GM12878 (cell line): ENCODE data around the gene IRX4. TPM values are rescaled to one million over a fixed set of nuclear protein-coding genes. Genes with fewer than 3 reads are reported as not detected.

Experiments used
- ATAC-seq: fragments of 200-7000 bp; cut with Tn5 transposase; 3 replicates; pipeline ENCODE4 v1.9.1; 2020; ENCODE audit warnings: mild to moderate bottlenecking, moderate library complexity
- BruUV-seq: library from RNA; stranded (reverse); fragments of 400-500 nt; replicated peaks from 2 replicates; lab custom pipeline; 2021; lab: Mats Ljungman, UMichigan
- CTCF ChIA-PET: fragments of 300-600 bp; sonication (Branson Sonifier 250); formaldehyde crosslinking; extraction: SDS; loops from one replicate; lab custom pipeline; 2021; ENCODE audit warnings: inconsistent platforms; lab: Yijun Ruan, JAX
- POLR2A ChIA-PET: fragments of 350-600 bp; formaldehyde crosslinking; extraction: SDS; loops from one replicate; lab custom pipeline; 2021; ENCODE audit warnings: inconsistent platforms; lab: Charles Lee
- RAD21 ChIA-PET: fragments of 300-600 bp; sonication (Branson Sonifier 250); formaldehyde crosslinking; loops from one replicate; lab custom pipeline; 2023; ENCODE audit warnings: antibody characterized with exemption; ENCODE audit not compliant: unreplicated experiment; lab: Charles Lee
- SMC1A ChIA-PET: fragments of 300-600 bp; sonication (Branson Sonifier 250); formaldehyde crosslinking; loops from one replicate; lab custom pipeline; 2023; ENCODE audit not compliant: unreplicated experiment, uncharacterized antibody; lab: Charles Lee
- DNase-seq: peaks from one replicate; pipeline ENCODE4 v3.0.0-alpha.2; 2011; ENCODE audit warnings: low read depth, low spot score
- FAIRE-seq: peaks from 3 replicates; lab custom pipeline; 2011; peaks lifted over from hg19 to GRCh38; lab: Jason Lieb, UNC
- H2AFZ ChIP-seq: 2 replicates; pipeline ENCODE4 v1.6.0; 2011; ENCODE audit warnings: low read depth, low read length, control low read depth; ENCODE audit not compliant: control insufficient read depth
- H3K27ac ChIP-seq: 2 replicates; pipeline ENCODE4 v1.5.1; 2011; ENCODE audit warnings: control low read depth; ENCODE audit not compliant: control insufficient read depth, insufficient read depth
- H3K27me3 ChIP-seq, 2 experiments: replicated peaks in 1 of 2; 2 replicates each; pipeline versions ENCODE4 v1.6.0 to v1.6.1; 2011; ENCODE audit warnings: low read length in 1 of 2; ENCODE audit not compliant: control insufficient read depth in 2 of 2, insufficient read depth in 2 of 2
- H3K36me3 ChIP-seq, 2 experiments: 2 replicates each; pipeline ENCODE4 v1.5.1; 2011; ENCODE audit warnings: low read length in 1 of 2; ENCODE audit not compliant: control insufficient read depth in 2 of 2, insufficient read depth in 2 of 2
- H3K4me1 ChIP-seq: 2 replicates; pipeline ENCODE4 v1.6.1; 2011; ENCODE audit warnings: mild to moderate bottlenecking, low read length, moderate library complexity, mixed read lengths; ENCODE audit not compliant: control insufficient read depth, insufficient read depth
- H3K4me2 ChIP-seq: 2 replicates; pipeline ENCODE4 v1.6.0; 2011; ENCODE audit warnings: control low read depth; ENCODE audit not compliant: control insufficient read depth, insufficient read depth
- H3K4me3 ChIP-seq: fragments of 200-600 bp; sonication (generic); 2 replicates; pipeline ENCODE4 v1.5.1; 2016
- H3K79me2 ChIP-seq: 2 replicates; pipeline ENCODE4 v1.6.0; 2011; ENCODE audit warnings: low read length; ENCODE audit not compliant: control insufficient read depth, insufficient read depth
- H3K9ac ChIP-seq: 2 replicates; pipeline ENCODE4 v1.8.0; 2011; ENCODE audit warnings: low read length, control low read depth, mixed read lengths; ENCODE audit not compliant: control insufficient read depth, insufficient read depth
- H3K9me3 ChIP-seq: replicated peaks from 3 replicates; pipeline ENCODE4 v1.5.1; 2011; ENCODE audit warnings: mild to moderate bottlenecking, low read length; ENCODE audit not compliant: control insufficient read depth, insufficient read depth
- H4K20me1 ChIP-seq: 2 replicates; pipeline ENCODE4 v1.6.0; 2011; ENCODE audit not compliant: control insufficient read depth, insufficient read depth
- ATF3 ChIP-seq: IDR thresholded peaks from 2 replicates; pipeline ENCODE4 v1.6.1; 2011; ENCODE audit warnings: low read depth, mild to moderate bottlenecking, low read length, moderate library complexity, borderline replicate concordance; ENCODE audit errors: extremely low read depth
- ATF7 ChIP-seq: fragments of 450-650 bp; IDR thresholded peaks from 2 replicates; pipeline ENCODE4 v1.6.1; 2016; ENCODE audit warnings: low read depth, mild to moderate bottlenecking
- E2F4 ChIP-seq: IDR thresholded peaks from 2 replicates; pipeline ENCODE4 v1.6.1; 2012; ENCODE audit warnings: low read depth, low read length, improper control_type of control experiment
- E2F8 ChIP-seq: fragments of 450-650 bp; IDR thresholded peaks from 2 replicates; pipeline ENCODE4 v1.6.1; 2018; ENCODE audit warnings: mild to moderate bottlenecking, low read depth, moderate library complexity; ENCODE audit not compliant: partially characterized antibody
- HCFC1 ChIP-seq: fragments of 150-350 bp; IDR thresholded peaks from 2 replicates; pipeline ENCODE4 v1.6.1; 2014; ENCODE audit warnings: low read length
- LARP7 ChIP-seq: fragments of 450-650 bp; IDR thresholded peaks from 2 replicates; pipeline ENCODE4 v1.6.1; 2017; ENCODE audit warnings: mild to moderate bottlenecking
- NBN ChIP-seq: fragments of 450-650 bp; IDR thresholded peaks from 2 replicates; pipeline ENCODE4 v1.6.1; 2016
- PKNOX1 ChIP-seq: fragments of 450-650 bp; IDR thresholded peaks from 2 replicates; pipeline ENCODE4 v1.6.1; 2016; ENCODE audit warnings: mild to moderate bottlenecking
- RAD21 ChIP-seq: IDR thresholded peaks from 2 replicates; pipeline ENCODE4 v1.6.1; 2011; ENCODE audit warnings: mild to moderate bottlenecking, low read depth, low read length, moderate library complexity; ENCODE audit not compliant: insufficient read depth
- RBBP5 ChIP-seq: fragments of 200-600 bp; sonication (generic); conservative IDR thresholded peaks from 2 replicates; pipeline ENCODE4 v1.6.1; 2016
- RELB ChIP-seq: fragments of 450-650 bp; IDR thresholded peaks from 2 replicates; pipeline ENCODE4 v1.6.1; 2017; ENCODE audit warnings: low read depth, mild to moderate bottlenecking, moderate library complexity
- RFX5 ChIP-seq: IDR thresholded peaks from 2 replicates; pipeline ENCODE4 v1.6.1; 2011; ENCODE audit warnings: low read depth, low read length, improper control_type of control experiment
- SREBF2 ChIP-seq: IDR thresholded peaks from 2 replicates; pipeline ENCODE4 v1.6.1; 2012; ENCODE audit warnings: mild to moderate bottlenecking, low read length
- SRF ChIP-seq, 2 experiments: IDR thresholded peaks; 2 replicates each; pipeline ENCODE4 v1.6.1; 2011; ENCODE audit warnings: low read depth in 2 of 2, low read length in 2 of 2, mild to moderate bottlenecking in 1 of 2, moderate library complexity in 1 of 2
- TCF12 ChIP-seq: IDR thresholded peaks from 2 replicates; pipeline ENCODE4 v1.6.1; 2011; ENCODE audit warnings: low read depth, mild to moderate bottlenecking, low read length
- TCF7 ChIP-seq: IDR thresholded peaks from 2 replicates; pipeline ENCODE4 v1.6.1; 2014; ENCODE audit warnings: antibody characterized with exemption, borderline replicate concordance
- ZBTB33 ChIP-seq: fragments of 450-650 bp; IDR thresholded peaks from 2 replicates; pipeline ENCODE4 v1.6.1; 2017; ENCODE audit warnings: mild to moderate bottlenecking
- ZSCAN29 ChIP-seq: fragments of 450-650 bp; IDR thresholded peaks from 2 replicates; pipeline ENCODE4 v1.6.1; 2017; ENCODE audit warnings: mild to moderate bottlenecking, moderate library complexity
- WGBS: methylation state at CpG from one replicate; pipeline ENCODE4 v1.1.6; 2016; ENCODE audit warnings: low lambda C conversion rate; ENCODE audit not compliant: insufficient replicate concordance, insufficient coverage; ENCODE audit errors: missing lambda C conversion rate; 5-methylcytosine and 5-hydroxymethylcytosine counted together
- in situ Hi-C: fragments of 300-500 bp; cut with MboI; formaldehyde crosslinking; loops from 9 replicates; pipeline ENCODE4 v1.14.3; 2018; ENCODE audit warnings: mixed read lengths
- intact Hi-C: fragments of 100-400 bp; cut with micrococcal nuclease; formaldehyde crosslinking; loops from one replicate; pipeline ENCODE4 v1.14.2; 2022; ENCODE audit not compliant: unreplicated experiment
- polyA plus RNA-seq, 11 experiments: library from polyadenylated mRNA; depleted of rRNA in 4 of 11; unstranded in 6 of 11; stranded (reverse) in 5 of 11; fragments of >200 nt; fragmentation: Nextera tagmentation in 4 of 11; fragmentation: Illumina TruSeq in 1 of 11; extraction: Ambion mirVana in 4 of 11; extraction: Trizol in 1 of 11; gene quantifications; 1 replicate in 1 of 11; 2 replicates in 10 of 11; pipeline versions ENCODE4 v1.2.1 to v1.2.3, GENCODE V29; 2011 to 2016; ENCODE audit warnings: inconsistent platforms in 2 of 11, missing spikeins in 2 of 11, low read depth in 1 of 11
- total RNA-seq, 4 experiments: library from RNA; depleted of rRNA in 3 of 4; stranded (reverse); fragments of >200 nt in 3 of 4; fragmentation: Illumina TruSeq in 1 of 4; extraction: Trizol in 1 of 4; gene quantifications; 2 replicates each; pipeline versions ENCODE4 v1.2.1 to v1.2.3, GENCODE V29; 2013 to 2021

Gene IRX4
- total and polyA plus RNA-seq, 10 of the 15 experiments (the other 5 are each of a cell fraction or from before 2014, with no cell fraction given) = not detected

- CTCF ChIA-PET = interaction anchor here (0.9 kb wide), 1 partner anchor 183 kb away, joined by 3 read pairs; no protein-coding TSS in a partner anchor
- no peaks in the 10 kb centered on the region for H3K4me1 ChIP-seq
These were observed 39.0 kb upstream of the IRX4 start for GRCh38 chr5:1921711-1922110.

More at GRCh38 chr5:1921711-1922110, 39.0 kb upstream of the IRX4 start:
- no peak for DNase-seq
- Histone ChIP-seq H3K27me3 (no peaks in the 10 kb centered on the region; a peak in 2 of 4 replicates), H3K4me2 (no peak overlapping the region), H3K4me3 (no peak overlapping the region), H3K9ac (no peak overlapping the region), H3K79me2 (no peaks in the 10 kb centered on the region), H2AFZ (no peak overlapping the region), H3K9me3 (no peaks in the 10 kb centered on the region), H4K20me1 (no peaks in the 10 kb centered on the region), H3K36me3 (no peaks in the 10 kb centered on the region), H3K27ac (no peak overlapping the region)
- WGBS = 59% methylated on average over 19 of the region's 19 CpGs
- TF ChIP-seq LARP7 (no peak), ATF7 (no peak), RBBP5 (no peak), NBN (no peak), E2F8 (no peak), HCFC1 (no peak), TCF7 (no peak), RFX5 (no peak), E2F4 (no peak), RAD21 (no peak), PKNOX1 (no peak), SRF (IDR thresholded peaks at IDR 0.05; ENCODE audit: low read depth in 2 of 2, low read length in 2 of 2) (no peak), SREBF2 (no peak), ZSCAN29 (no peak), ATF3 (no peak), TCF12 (no peak), RELB (no peak), ZBTB33 (no peak)
- POLR2A ChIA-PET = interaction anchor here (0.6 kb wide), 1 partner anchor 141 kb away, joined by 3 read pairs; no protein-coding TSS in a partner anchor
- ATAC-seq = no peak
- no TSS peak for BruUV-seq
- SMC1A ChIA-PET = no interaction called here
- RAD21 ChIA-PET = no interaction called here
- intact Hi-C loops = no loop called here
- in situ Hi-C loops = no loop called here
- FAIRE-seq = no peak
